Duodenal mucosa (tissue), 2 donors: Measurements from ENCODE around the gene DOK5.

ENCODE experiments used
- H3K27ac ChIP-seq: one replicate; pipeline ENCODE4 v1.7.0; 2013; ENCODE audit warnings: low read depth, low read length
- H3K27me3 ChIP-seq, 2 donors: one replicate each; pipeline ENCODE4 v1.7.0; 2013; ENCODE audit warnings: low read length in 2 of 2, control low read depth in 1 of 2; ENCODE audit not compliant: insufficient read depth in 2 of 2, control insufficient read depth in 1 of 2
- H3K36me3 ChIP-seq, 2 donors: one replicate each; pipeline ENCODE4 v1.7.0; 2013; ENCODE audit warnings: low read length in 2 of 2, control low read depth in 1 of 2; ENCODE audit not compliant: insufficient read depth in 2 of 2, control insufficient read depth in 1 of 2
- H3K4me1 ChIP-seq, 2 donors: one replicate each; pipeline ENCODE4 v1.7.0; 2013; ENCODE audit warnings: low read length in 2 of 2, control low read depth in 1 of 2; ENCODE audit not compliant: insufficient read depth in 2 of 2, control insufficient read depth in 1 of 2
- H3K4me3 ChIP-seq, 2 donors: one replicate each; pipeline ENCODE4 v1.7.0; 2013; ENCODE audit warnings: low read length in 2 of 2, low read depth in 1 of 2
- H3K9ac ChIP-seq, 2 donors: one replicate each; pipeline ENCODE4 v1.7.0; 2013; ENCODE audit warnings: low read length in 2 of 2, low read depth in 1 of 2
- H3K9me3 ChIP-seq, 2 donors: one replicate each; pipeline ENCODE4 v1.7.0; 2013; ENCODE audit warnings: low read length in 2 of 2, control low read depth in 1 of 2; ENCODE audit not compliant: control insufficient read depth in 1 of 2

The DOK5 gene

DNA sequence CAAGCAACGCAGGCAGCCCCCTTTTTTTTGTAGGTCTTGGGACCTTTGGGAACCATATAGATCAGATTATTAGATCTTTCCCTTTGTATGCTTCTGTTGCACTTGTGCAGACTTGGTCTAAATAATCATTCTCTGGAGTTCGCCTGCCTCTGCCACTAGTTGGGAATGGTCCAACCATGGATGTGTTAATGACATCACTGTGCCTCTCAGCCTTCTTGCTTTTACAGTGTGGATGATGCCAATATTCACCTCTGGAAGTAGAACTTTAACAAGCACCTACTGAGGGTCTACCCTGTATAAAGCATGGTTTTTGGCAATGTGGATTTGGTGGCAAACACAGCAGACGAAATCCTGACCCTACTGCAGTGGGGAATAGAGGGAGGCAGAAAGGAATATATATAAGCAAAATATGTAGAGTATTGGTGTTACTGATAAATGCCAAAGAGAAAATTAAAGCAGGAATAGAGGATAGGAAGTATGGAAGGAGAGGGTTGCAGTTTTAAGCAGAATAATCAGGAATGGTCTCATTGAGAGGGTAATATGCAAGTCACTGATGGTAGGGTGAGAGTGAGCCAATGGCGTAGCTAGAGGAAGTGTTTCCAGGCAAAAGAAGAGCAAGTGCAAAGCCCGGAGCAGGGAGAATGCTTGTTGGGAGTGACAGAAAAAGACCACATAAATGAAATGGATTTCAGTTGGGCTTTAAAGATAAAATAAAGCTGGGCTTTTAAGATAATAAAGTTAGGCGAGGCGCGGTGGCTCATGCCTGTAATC is 97.5 kb downstream of the DOK5 start:
- Histone ChIP-seq H3K9ac (no peak overlapping the region), H3K4me1 (no peaks in the 10 kb centered on the region), H3K9me3 (no peaks in the 10 kb centered on the region), H3K36me3 (no peaks in the 10 kb centered on the region), H3K4me3 (no peak overlapping the region), H3K27ac (no peak overlapping the region), H3K27me3 (no peaks in the 10 kb centered on the region)

DNA sequence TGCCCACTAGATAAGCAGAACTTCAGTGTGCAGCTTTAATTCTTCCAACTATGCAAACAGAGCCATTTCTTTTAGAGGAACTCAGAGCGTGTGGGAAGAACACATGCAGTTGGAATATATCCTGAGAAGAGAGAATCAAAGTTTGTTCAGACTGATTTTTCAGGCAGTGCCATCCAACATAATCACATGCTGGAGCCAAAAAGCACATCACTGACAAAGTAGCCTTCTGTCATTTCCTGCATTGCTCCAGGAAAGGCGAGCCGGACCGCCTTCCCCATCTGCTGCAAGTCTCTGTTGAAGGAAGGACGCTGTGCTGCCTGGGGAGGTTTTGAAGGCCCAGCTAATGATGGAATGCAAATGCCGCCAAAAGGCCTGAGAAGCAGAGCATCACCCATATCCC is 98.4 kb downstream of the DOK5 start:
- H3K4me3 ChIP-seq: no peak overlapping the region
- H3K36me3 ChIP-seq: no peaks in the 10 kb centered on the region
- H3K27ac ChIP-seq: no peak overlapping the region
- no peaks in the 10 kb centered on the region for H3K9me3 ChIP-seq
- no peaks in the 10 kb centered on the region for H3K27me3 ChIP-seq
- H3K4me1 ChIP-seq: no peaks in the 10 kb centered on the region
- no peak overlapping the region for H3K9ac ChIP-seq

DNA sequence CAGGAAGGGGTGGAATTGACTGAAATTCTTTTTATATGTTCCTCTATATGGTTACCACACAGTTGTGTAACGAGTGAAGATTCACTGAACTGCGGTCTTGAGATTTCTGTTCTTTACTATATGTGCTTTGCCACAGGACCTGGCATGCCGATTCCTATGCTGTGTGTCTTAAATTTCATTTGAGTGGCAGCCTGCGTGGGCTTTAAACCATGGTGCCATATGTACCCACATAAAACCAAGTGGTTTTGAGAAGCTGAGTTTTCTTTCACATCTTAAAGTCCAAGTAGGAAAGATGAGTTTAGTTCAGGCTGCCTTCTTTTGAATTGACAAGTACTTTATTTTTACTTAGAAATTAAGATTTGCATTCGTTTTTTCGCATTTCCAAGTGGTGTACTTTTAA is 101.1 kb downstream of the DOK5 start:
- no peaks in the 10 kb centered on the region for H3K9me3 ChIP-seq
- no peaks in the 10 kb centered on the region for H3K36me3 ChIP-seq
- no peaks in the 10 kb centered on the region for H3K4me1 ChIP-seq
- no peak overlapping the region for H3K4me3 ChIP-seq
- no peaks in the 10 kb centered on the region for H3K27me3 ChIP-seq
- H3K27ac ChIP-seq: no peak overlapping the region
- no peak overlapping the region for H3K9ac ChIP-seq

DNA sequence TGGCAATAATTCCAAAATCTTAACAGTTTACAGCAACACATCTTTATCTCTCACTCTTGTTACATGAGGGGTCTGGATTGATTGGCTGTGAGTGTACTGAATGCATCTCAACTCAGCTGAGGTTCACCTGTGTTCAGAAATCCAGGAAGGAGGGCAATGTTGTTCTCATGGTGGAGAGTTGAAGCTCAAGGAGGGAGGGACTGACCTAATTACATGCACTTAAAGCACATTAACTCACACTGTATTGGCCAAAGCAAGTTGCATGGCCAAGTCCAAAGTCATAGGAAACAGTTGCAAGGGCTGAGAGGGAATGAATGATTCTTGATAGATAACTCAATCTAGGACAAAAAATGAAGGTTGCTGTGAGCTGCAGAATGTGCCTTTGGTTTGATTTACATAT is 102.2 kb downstream of the DOK5 start:
- no peaks in the 10 kb centered on the region for H3K27me3 ChIP-seq
- no peaks in the 10 kb centered on the region for H3K36me3 ChIP-seq
- no peaks in the 10 kb centered on the region for H3K4me1 ChIP-seq

DNA sequence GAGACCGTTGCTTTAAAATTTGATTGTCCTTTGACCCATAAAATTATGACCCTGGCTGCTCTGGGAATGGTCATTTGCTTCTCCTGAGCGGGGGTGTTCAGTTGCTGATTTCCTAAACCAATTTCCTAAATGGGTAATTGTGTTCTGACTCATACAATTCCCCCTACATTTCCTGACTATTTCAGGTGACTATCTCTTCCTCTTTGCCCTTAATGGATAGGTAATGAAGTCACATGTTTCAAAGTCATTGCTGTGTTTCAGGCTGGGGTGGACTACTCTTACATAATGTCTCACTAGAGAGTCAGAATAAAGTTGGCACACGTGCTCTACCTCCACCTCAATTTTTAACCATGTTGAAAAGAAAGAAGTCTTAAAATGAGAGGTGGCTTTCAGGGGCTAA is 109.8 kb downstream of the DOK5 start:
- Histone ChIP-seq H3K36me3 (no peaks in the 10 kb centered on the region), H3K4me3 (no peak overlapping the region), H3K27me3 (no peaks in the 10 kb centered on the region), H3K27ac (no peak overlapping the region), H3K9me3 (no peaks in the 10 kb centered on the region), H3K4me1 (no peaks in the 10 kb centered on the region), H3K9ac (no peak overlapping the region)

More for the DNA sequence above, 102.2 kb downstream of the DOK5 start:
- no peak overlapping the region for H3K9ac ChIP-seq
- H3K4me3 ChIP-seq: no peak overlapping the region
- H3K27ac ChIP-seq: no peak overlapping the region
- no peaks in the 10 kb centered on the region for H3K9me3 ChIP-seq

DNA sequence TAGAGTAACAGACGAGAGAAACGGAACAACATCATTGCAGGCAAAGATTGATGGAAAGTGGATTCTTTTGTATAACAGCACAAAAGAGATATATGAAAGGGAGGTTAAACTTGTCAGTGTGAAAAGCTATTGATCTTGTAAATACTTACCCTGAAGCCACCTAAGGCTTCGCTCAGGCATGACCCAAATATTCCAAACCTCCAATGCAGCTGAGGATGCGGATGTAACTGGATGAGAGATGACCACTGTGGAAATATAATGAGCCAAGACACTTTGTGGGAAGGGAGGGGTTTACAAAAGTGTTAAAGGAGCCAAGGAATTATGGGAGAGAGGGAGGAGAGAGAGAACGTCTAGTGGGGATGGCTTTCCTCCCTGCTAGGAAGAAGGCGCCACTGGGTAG is 112.0 kb downstream of the DOK5 start:
- Histone ChIP-seq H3K4me1 (no peaks in the 10 kb centered on the region), H3K4me3 (no peak overlapping the region), H3K36me3 (no peaks in the 10 kb centered on the region), H3K9ac (no peak overlapping the region), H3K9me3 (no peaks in the 10 kb centered on the region), H3K27me3 (no peaks in the 10 kb centered on the region), H3K27ac (no peak overlapping the region)

DNA sequence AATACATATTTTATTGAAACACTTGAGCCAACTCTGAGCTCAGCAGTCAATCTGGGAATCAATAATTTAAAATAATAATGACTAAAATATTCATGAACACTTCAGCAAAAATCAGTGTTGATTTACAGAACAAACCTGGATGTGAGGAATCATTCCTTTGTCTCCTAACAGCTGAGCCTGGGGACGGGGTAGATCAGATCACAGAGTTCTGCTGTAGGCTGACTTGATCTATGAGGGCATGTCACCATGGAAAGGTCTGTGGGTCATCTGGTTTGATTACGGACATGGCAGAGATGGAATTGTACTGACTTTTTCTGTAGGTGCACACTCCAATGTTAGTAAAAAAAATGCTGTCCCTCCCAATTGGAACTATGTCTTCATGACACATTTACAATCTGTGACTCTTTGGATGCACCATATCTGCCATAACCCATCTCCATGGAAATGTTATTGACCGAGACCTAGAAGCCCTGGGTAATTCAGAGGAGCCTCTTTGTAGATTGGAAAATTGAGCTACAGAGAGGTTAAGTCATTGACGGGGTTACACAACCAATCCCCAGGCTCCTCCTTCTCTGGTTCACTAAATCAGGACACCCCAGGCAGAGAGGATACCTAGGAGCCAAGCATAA is 114.1 kb downstream of the DOK5 start:
- no peaks in the 10 kb centered on the region for H3K27me3 ChIP-seq
- no peaks in the 10 kb centered on the region for H3K4me1 ChIP-seq
- no peak overlapping the region for H3K9ac ChIP-seq
- no peak overlapping the region for H3K27ac ChIP-seq
- no peaks in the 10 kb centered on the region for H3K36me3 ChIP-seq
- no peak overlapping the region for H3K4me3 ChIP-seq
- H3K9me3 ChIP-seq: no peaks in the 10 kb centered on the region

DNA sequence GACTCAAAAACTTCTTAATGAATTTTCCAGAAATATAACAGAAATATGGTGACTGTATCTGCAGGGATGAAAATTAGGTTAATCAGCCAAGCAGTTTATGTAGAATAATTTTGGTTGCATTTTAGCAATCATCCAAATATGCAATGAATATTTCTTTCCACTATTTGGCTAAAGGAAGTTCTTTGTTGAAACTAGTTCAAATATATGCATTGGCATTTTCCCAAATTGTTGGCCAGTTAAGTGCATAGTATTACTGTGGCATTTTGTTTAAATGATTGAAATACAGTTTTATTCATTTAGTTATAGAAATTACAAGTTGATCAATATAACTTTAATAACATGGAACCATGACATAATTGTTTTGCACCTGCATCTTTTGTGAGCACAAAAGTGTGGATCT is 115.5 kb downstream of the DOK5 start:
- Histone ChIP-seq H3K4me1 (no peaks in the 10 kb centered on the region), H3K9ac (no peak overlapping the region), H3K27ac (no peak overlapping the region), H3K36me3 (no peaks in the 10 kb centered on the region), H3K4me3 (no peak overlapping the region), H3K9me3 (no peaks in the 10 kb centered on the region), H3K27me3 (no peaks in the 10 kb centered on the region)

DNA sequence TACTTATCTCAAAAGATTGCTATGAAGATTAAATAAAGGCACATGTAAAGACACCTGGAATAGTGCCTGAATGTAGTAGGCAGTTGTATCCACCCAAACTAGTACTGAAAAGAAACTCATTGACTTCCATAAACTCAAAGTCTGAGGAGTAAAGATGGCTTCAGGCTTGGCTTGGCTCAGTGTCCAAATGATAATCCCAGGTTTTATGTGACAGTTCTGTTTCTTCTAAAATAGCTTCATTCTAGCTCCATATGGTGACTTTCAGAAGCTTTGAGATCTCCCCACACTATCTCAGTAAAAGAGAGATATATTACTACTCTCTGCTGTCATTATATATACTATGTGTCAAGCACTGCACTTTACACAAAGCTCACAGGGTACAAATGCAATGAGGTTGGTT is 121.3 kb downstream of the DOK5 start:
- Histone ChIP-seq H3K36me3 (no peaks in the 10 kb centered on the region), H3K9me3 (peaks cover 0 to 3% of the 10 kb centered on the region in 2 donors), H3K4me3 (no peak overlapping the region), H3K27me3 (no peaks in the 10 kb centered on the region), H3K9ac (no peak overlapping the region), H3K27ac (no peak overlapping the region), H3K4me1 (no peaks in the 10 kb centered on the region)

DNA sequence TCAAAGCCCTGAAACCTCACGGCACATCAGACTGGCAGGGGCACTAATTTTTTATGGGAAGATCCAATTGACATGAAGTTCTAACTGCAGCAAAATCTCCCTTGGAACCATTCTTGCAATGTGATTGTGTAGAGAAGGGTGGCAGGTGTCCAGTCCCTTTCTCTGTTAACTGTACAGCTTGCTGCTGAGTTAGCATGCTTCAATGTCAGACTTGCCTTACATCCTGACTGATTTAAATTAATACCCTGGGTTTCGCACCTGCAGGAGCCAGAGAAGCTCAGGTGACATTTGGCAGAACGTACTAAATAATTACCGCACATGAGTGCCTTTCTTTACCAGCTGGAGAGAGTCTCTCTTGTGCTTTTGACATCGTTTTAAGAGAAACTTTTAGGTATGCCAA is 123.0 kb downstream of the DOK5 start:
- H3K4me3 ChIP-seq: no peak overlapping the region
- H3K9me3 ChIP-seq: peaks cover 0 to 3% of the 10 kb centered on the region in 2 donors
- no peak overlapping the region for H3K27ac ChIP-seq
- H3K9ac ChIP-seq: no peak overlapping the region
- no peaks in the 10 kb centered on the region for H3K27me3 ChIP-seq
- no peaks in the 10 kb centered on the region for H3K36me3 ChIP-seq
- no peaks in the 10 kb centered on the region for H3K4me1 ChIP-seq
